Measurements from ENCODE around the gene SESTD1.

Gene SESTD1

DNA sequence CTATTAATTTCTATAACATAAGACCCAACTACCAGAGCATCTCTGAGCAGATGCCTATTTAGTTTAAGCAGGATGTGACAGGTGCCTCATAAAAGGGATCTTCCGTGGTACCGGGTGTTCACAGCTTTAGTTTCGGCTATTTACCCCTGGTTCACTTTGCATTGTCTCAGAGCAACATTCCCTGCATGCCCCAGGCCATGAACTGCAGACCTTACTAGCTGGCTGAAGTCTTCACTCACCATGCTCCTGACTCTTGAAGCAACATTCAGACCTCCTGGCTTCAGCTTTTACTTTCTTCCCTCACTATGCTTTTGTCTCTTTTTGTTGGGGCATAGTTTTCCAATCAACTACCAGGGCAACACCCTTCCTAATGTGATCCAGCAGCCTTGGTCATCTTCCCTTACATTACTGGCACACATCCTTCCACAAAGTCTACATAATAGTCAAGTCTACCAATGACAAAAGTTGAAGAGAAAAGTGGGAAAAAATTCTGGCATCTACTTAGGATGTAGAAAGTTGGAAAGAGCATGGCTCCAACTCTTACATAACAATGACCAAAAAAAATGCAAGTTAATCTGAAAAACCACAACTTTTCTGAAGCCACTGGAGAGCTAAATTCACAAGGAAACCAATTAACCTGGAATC is 99.2 kb downstream of the SESTD1 start:
- ChIA-PET CTCF (no interaction called here), POLR2A (ENCODE audit: low non-redundant PET) (no interaction called here)
- no peak for DNase-seq (ENCODE audit: low spot score)
- H3K27ac ChIP-seq = no peak overlapping the region
- TF ChIP-seq, protein P1, sequence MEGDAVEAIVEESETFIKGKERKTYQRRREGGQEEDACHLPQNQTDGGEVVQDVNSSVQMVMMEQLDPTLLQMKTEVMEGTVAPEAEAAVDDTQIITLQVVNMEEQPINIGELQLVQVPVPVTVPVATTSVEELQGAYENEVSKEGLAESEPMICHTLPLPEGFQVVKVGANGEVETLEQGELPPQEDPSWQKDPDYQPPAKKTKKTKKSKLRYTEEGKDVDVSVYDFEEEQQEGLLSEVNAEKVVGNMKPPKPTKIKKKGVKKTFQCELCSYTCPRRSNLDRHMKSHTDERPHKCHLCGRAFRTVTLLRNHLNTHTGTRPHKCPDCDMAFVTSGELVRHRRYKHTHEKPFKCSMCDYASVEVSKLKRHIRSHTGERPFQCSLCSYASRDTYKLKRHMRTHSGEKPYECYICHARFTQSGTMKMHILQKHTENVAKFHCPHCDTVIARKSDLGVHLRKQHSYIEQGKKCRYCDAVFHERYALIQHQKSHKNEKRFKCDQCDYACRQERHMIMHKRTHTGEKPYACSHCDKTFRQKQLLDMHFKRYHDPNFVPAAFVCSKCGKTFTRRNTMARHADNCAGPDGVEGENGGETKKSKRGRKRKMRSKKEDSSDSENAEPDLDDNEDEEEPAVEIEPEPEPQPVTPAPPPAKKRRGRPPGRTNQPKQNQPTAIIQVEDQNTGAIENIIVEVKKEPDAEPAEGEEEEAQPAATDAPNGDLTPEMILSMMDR (conservative IDR thresholded peaks at IDR 0.05; ENCODE audit: low read depth) = no peak

DNA sequence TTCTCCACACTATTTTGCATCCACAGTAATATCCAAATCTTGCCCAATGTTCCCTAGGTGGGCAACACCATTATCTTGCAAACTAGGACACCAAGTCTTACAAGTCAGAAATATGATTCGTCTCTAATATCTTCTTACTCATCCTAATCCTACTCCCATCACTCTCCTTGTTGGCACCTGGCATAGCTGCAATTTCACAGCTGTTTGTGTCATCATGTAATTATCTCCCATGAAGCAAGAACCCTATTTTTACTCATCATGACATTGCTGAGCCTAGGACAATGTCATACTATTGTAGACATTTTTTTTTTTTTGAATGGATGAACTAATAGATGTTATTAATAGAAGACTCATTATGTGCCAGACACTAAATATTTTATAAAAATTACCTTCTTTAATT is 123.4 kb downstream of the SESTD1 start:
- TF ChIP-seq, protein P1 (conservative IDR thresholded peaks at IDR 0.05; ENCODE audit: low read depth) = no peak
- no peak for DNase-seq (ENCODE audit: low spot score)
- POLR2A ChIA-PET (ENCODE audit: low non-redundant PET) = no interaction called here
- no peak overlapping the region for H3K27ac ChIP-seq
- CTCF ChIA-PET = interaction anchor here (0.6 kb wide), 1 partner anchor 1614 kb away, joined by 6 read pairs; no protein-coding TSS in a partner anchor

DNA sequence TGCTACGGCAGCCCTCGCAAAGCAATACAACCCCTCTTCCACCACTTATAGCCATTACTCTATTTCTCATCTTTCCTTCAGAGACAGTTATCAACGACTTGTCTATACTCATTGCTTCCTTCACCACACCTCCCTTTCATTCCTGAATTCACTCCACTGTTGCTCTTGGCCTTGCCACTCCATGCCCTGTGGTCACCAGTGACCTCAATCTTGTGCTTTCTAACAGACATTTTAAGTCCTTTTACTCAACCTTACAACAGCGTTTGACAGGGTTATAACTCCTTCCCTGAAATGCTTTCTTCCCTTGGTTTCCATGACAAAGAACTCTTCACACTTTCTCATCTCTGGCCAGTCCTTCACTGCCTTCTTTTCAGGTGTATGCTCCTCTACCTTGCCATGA is 124.1 kb downstream of the SESTD1 start:
- ChIA-PET POLR2A (ENCODE audit: low non-redundant PET) (no interaction called here), CTCF (interaction anchor here (0.6 kb wide), 1 partner anchor 1615 kb away, joined by 6 read pairs; no protein-coding TSS in a partner anchor)
- DNase-seq (ENCODE audit: low spot score) = no peak
- no peak overlapping the region for H3K27ac ChIP-seq
- TF ChIP-seq, protein P1 (conservative IDR thresholded peaks at IDR 0.05; ENCODE audit: low read depth) = no peak

DNA sequence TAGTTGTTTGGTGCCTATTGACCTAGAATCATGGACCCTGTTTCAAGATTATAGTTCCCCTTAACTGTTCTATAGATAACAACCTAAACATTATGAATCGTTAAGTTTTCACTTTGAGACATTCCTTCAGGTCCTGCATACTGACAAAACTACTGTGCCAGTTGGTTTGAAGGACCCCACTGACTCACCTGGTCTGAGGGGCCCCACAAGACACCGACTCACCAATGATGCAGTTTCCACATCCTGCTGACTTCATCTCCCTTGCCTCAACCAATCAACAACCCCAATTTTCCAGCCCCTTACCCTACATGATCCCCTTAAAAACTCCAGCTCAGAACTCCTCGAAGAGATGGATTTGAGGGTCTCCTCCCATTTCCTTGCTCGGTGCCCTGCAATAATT is 125.1 kb downstream of the SESTD1 start:
- no peak for DNase-seq (ENCODE audit: low spot score)
- TF ChIP-seq, protein P1 (conservative IDR thresholded peaks at IDR 0.05; ENCODE audit: low read depth) = no peak
- H3K27ac ChIP-seq = no peak overlapping the region
- ChIA-PET POLR2A (ENCODE audit: low non-redundant PET) (no interaction called here), CTCF (interaction anchor here (0.6 kb wide), 1 partner anchor 248 kb away, joined by 3 read pairs; no protein-coding TSS in a partner anchor)

DNA sequence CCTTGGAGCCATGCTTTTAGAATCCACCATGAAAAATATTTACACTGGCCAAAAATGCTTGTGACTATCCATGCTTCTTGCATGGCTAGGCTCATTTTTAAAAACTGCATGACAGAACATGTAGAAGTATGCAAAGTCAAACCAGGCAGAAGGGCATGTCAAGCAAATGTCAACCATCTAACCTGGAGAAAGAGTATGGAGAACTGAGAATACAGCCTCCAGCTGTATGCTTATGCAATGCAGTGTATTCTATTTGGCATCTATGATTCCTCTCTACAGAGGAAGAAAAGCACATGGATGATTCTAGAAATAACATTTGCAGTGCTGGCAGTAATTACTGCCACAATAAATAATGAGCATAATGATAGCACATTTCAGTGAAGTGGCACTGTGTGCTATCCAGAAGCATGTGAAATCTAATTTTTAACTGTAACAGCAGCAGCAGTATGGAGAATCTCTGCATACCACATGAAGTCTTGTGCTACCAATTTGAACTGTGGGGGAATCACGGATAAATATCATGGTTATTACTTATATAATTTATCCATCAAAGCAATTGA is 127.4 kb downstream of the SESTD1 start:
- H3K27ac ChIP-seq = no peak overlapping the region
- ChIA-PET POLR2A (ENCODE audit: low non-redundant PET) (no interaction called here), CTCF (interaction anchor here (2.0 kb wide), 1 partner anchor 246 kb away, joined by 6 read pairs; no protein-coding TSS in a partner anchor)
- no peak for DNase-seq (ENCODE audit: low spot score)
- TF ChIP-seq, protein P1 (conservative IDR thresholded peaks at IDR 0.05; ENCODE audit: low read depth) = no peak

DNA sequence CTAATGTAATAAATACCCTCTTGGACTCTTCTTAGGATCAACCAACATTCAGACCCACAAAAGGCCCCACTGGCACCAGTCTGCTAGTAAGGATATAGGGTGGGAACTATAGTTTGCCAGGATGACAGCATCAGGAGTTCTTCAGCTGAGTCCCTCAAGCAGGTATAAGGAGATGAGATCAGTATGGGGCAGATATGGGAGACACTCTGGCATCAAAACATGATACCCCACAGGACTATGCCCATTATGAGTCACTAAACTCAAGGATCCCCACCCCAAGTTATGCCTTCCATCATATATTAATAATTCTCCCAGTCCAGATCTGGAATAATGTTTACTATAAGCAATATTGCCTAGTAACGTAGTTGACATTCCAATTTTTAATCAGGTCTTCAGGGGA is 131.6 kb downstream of the SESTD1 start:
- DNase-seq (ENCODE audit: low spot score) = no peak
- ChIA-PET CTCF (no interaction called here), POLR2A (ENCODE audit: low non-redundant PET) (no interaction called here)
- TF ChIP-seq, protein P1 (conservative IDR thresholded peaks at IDR 0.05; ENCODE audit: low read depth) = no peak
- H3K27ac ChIP-seq = no peak overlapping the region

Data from RWPE1 (cell line).